HCT116 (cell line): Measurements from ENCODE around the gene DPM2. TPM values are rescaled to one million over a fixed set of nuclear protein-coding genes. Genes with fewer than 3 reads are reported as not detected.

Source experiments
- ATAC-seq: fragments of 200-7000 bp; cut with Tn5 transposase; 2 replicates; pipeline ENCODE4 v1.9.1; 2020; ENCODE audit warnings: mild to moderate bottlenecking, moderate library complexity
- BruUV-seq: library from RNA; stranded (reverse); fragments of 400-500 nt; replicated peaks from 2 replicates; lab custom pipeline; 2021; lab: Mats Ljungman, UMichigan
- CTCF ChIA-PET: fragments of 300-600 bp; sonication (Branson Sonifier 250); formaldehyde crosslinking; loops from one replicate; lab custom pipeline; 2021; ENCODE audit warnings: antibody characterized with exemption; lab: Charles Lee
- POLR2A ChIA-PET: fragments of 300-600, 350-600 bp; sonication (Branson Sonifier 250); formaldehyde crosslinking; loops from one replicate; lab custom pipeline; 2021; ENCODE audit warnings: antibody characterized with exemption; lab: Charles Lee
- RAD21 ChIA-PET, 2 experiments: fragments of 300-600 bp; sonication (Branson Sonifier 250); formaldehyde crosslinking; loops; one replicate each; lab custom pipeline; 2023; ENCODE audit warnings: low total read pairs in 2 of 2; ENCODE audit not compliant: uncharacterized antibody in 2 of 2, unreplicated experiment in 2 of 2, low non-redundant PET in 1 of 2; lab: Charles Lee
- DNase-seq: peaks from one replicate; pipeline ENCODE4 v3.0.0-alpha.2; 2010; ENCODE audit warnings: low read depth, low spot score
- H2AFZ ChIP-seq: fragments of 200-600 bp; shearing (Covaris generic), sonication (generic); 2 replicates; pipeline ENCODE4 v1.6.1; 2017; ENCODE audit warnings: low read depth, mixed run types, mixed read lengths, antibody characterized with exemption, low read length; ENCODE audit not compliant: poor library complexity, severe bottlenecking
- H3K27ac ChIP-seq: 2 replicates; pipeline ENCODE4 v1.5.1; 2012; ENCODE audit warnings: low read depth, low read length
- H3K27me3 ChIP-seq: fragments of 200-600 bp; sonication (generic); 2 replicates; pipeline ENCODE4 v1.6.1; 2016; ENCODE audit warnings: mixed run types, low read length, mixed read lengths; ENCODE audit not compliant: insufficient read depth
- H3K36me3 ChIP-seq, 2 experiments: fragments of 200-500 bp in 1 of 2; fragments of 200-600 bp in 1 of 2; sonication (Bioruptor generic) in 1 of 2; sonication (generic) in 1 of 2; 2 replicates each; pipeline versions ENCODE4 v1.5.1 to v1.6.1; 2014 to 2016; ENCODE audit warnings: low read length in 2 of 2, inconsistent platforms in 1 of 2, mixed read lengths in 1 of 2, mixed run types in 1 of 2; ENCODE audit not compliant: insufficient read depth in 2 of 2, control insufficient read depth in 1 of 2
- H3K4me1 ChIP-seq, 2 experiments: fragments of 200-600 bp in 1 of 2; sonication (generic) in 1 of 2; 2 replicates each; pipeline versions ENCODE4 v1.5.1 to v1.6.1; 2012 to 2017; ENCODE audit warnings: low read length in 2 of 2, inconsistent platforms in 1 of 2, mild to moderate bottlenecking in 1 of 2, mixed read lengths in 1 of 2, mixed run types in 1 of 2, moderate library complexity in 1 of 2; ENCODE audit not compliant: insufficient read depth in 2 of 2, control insufficient read depth in 1 of 2
- H3K4me2 ChIP-seq: fragments of 200-600 bp; sonication (generic); 2 replicates; pipeline ENCODE4 v1.6.1; 2017; ENCODE audit warnings: mixed run types, low read length, mixed read lengths
- H3K4me3 ChIP-seq, 2 experiments: fragments of 200-600 bp in 1 of 2; sonication (generic) in 1 of 2; replicated peaks in 1 of 2; 2 replicates each; pipeline ENCODE4 v1.5.1; 2011 to 2016; ENCODE audit warnings: low read length in 2 of 2, control low read depth in 1 of 2, low read depth in 1 of 2, mild to moderate bottlenecking in 1 of 2, mixed read lengths in 1 of 2, mixed run types in 1 of 2
- H3K79me2 ChIP-seq: fragments of 200-600 bp; sonication (generic); 2 replicates; pipeline ENCODE4 v1.6.1; 2017; ENCODE audit warnings: mild to moderate bottlenecking, mixed run types, low read length, moderate library complexity, mixed read lengths; ENCODE audit not compliant: insufficient read depth
- H3K9ac ChIP-seq: fragments of 200-600 bp; sonication (generic); 2 replicates; pipeline ENCODE4 v1.6.1; 2016; ENCODE audit warnings: low read length, mixed read lengths
- H3K9me2 ChIP-seq: fragments of 200-600 bp; sonication (generic), shearing (Covaris generic); 2 replicates; pipeline ENCODE4 v1.6.1; 2017; ENCODE audit warnings: mixed run types, mild to moderate bottlenecking, moderate library complexity; ENCODE audit not compliant: insufficient read depth
- H3K9me3 ChIP-seq, 2 experiments: fragments of 200-500 bp in 1 of 2; fragments of 200-600 bp in 1 of 2; sonication (Bioruptor generic) in 1 of 2; sonication (generic) in 1 of 2; 2 replicates each; pipeline ENCODE4 v1.6.1; 2014 to 2017; ENCODE audit warnings: low read length in 2 of 2, mixed read lengths in 2 of 2, inconsistent platforms in 1 of 2, low read depth in 1 of 2, mild to moderate bottlenecking in 1 of 2, mixed run types in 1 of 2, moderate library complexity in 1 of 2; ENCODE audit not compliant: control insufficient read depth in 1 of 2, insufficient read depth in 1 of 2
- H4K20me1 ChIP-seq: fragments of 200-600 bp; sonication (generic), shearing (Covaris generic); 2 replicates; pipeline ENCODE4 v1.6.1; 2017; ENCODE audit warnings: mixed run types, mild to moderate bottlenecking, moderate library complexity; ENCODE audit not compliant: insufficient read depth
- CBX3 ChIP-seq: IDR thresholded peaks from 2 replicates; pipeline ENCODE4 v1.6.1; 2012; ENCODE audit warnings: low read depth
- CEBPB ChIP-seq: IDR thresholded peaks from 2 replicates; pipeline ENCODE4 v1.6.1; 2012; ENCODE audit warnings: low read depth
- EGR1 ChIP-seq: IDR thresholded peaks from 2 replicates; pipeline ENCODE4 v1.6.1; 2012; ENCODE audit warnings: low read depth
- ELF1 ChIP-seq: IDR thresholded peaks from 2 replicates; pipeline ENCODE4 v1.6.1; 2012; ENCODE audit warnings: low read depth, borderline replicate concordance
- EZH2 ChIP-seq: fragments of 200-600 bp; sonication (generic); IDR thresholded peaks from 2 replicates; pipeline ENCODE4 v1.6.1; 2017; ENCODE audit warnings: antibody characterized with exemption, mixed run types
- EZH2phosphoT487 ChIP-seq: fragments of 200-600 bp; IDR thresholded peaks from 2 replicates; pipeline ENCODE4 v1.6.1; 2018; ENCODE audit warnings: antibody characterized with exemption, borderline replicate concordance
- FOSL1 ChIP-seq: IDR thresholded peaks from 2 replicates; pipeline ENCODE4 v1.6.1; 2012; ENCODE audit warnings: low read depth
- JUND ChIP-seq: IDR thresholded peaks from 2 replicates; pipeline ENCODE4 v1.6.1; 2012
- POLR2A ChIP-seq: IDR thresholded peaks from 2 replicates; pipeline ENCODE4 v1.7.0; 2011; ENCODE audit warnings: borderline replicate concordance; ENCODE audit not compliant: insufficient read depth, insufficient read length; ENCODE audit errors: extremely low read depth
- POLR2AphosphoS5 ChIP-seq: IDR thresholded peaks from 2 replicates; pipeline ENCODE4 v1.6.1; 2011; ENCODE audit warnings: mild to moderate bottlenecking, low read depth, low read length, moderate library complexity
- RAD21 ChIP-seq: IDR thresholded peaks from 2 replicates; pipeline ENCODE4 v1.6.1; 2012; ENCODE audit warnings: low read depth, mild to moderate bottlenecking
- TCF7L2 ChIP-seq: IDR thresholded peaks from 2 replicates; pipeline ENCODE4 v1.7.0; 2011; ENCODE audit warnings: borderline replicate concordance, inconsistent platforms; ENCODE audit not compliant: insufficient read depth, insufficient read length; ENCODE audit errors: extremely low read depth
- YY1 ChIP-seq: IDR thresholded peaks from 2 replicates; pipeline ENCODE4 v1.6.1; 2011; ENCODE audit warnings: low read length, low read depth, moderate library complexity, mild to moderate bottlenecking; ENCODE audit not compliant: insufficient replicate concordance; ENCODE audit errors: extremely low read depth
- ZNF274 ChIP-seq: fragments of 200-500 bp; sonication (Bioruptor generic); IDR thresholded peaks from 2 replicates; pipeline ENCODE4 v1.6.1; 2014; ENCODE audit warnings: mild to moderate bottlenecking, low read depth, low read length, inconsistent platforms
- intact Hi-C: fragments of 100-400 bp; cut with micrococcal nuclease; formaldehyde crosslinking; loops from 2 replicates; pipeline ENCODE4 v1.10.0; 2022
- total RNA-seq: library from RNA; stranded (reverse); gene quantifications from one replicate; pipeline ENCODE4 v1.2.1, GENCODE V29; 2021; ENCODE audit not compliant: unreplicated experiment
- TF ChIP-seq, protein P1 (sequence below), 3 experiments: fragments of 200-600 bp in 1 of 3; sonication (generic) in 1 of 3; IDR thresholded peaks in 2 of 3; conservative IDR thresholded peaks in 1 of 3; 2 replicates each; pipeline ENCODE4 v1.5.1; 2012 to 2017; ENCODE audit warnings: low read depth in 2 of 3, low read length in 2 of 3, antibody characterized with exemption in 1 of 3, borderline replicate concordance in 1 of 3, control low read depth in 1 of 3, mild to moderate bottlenecking in 1 of 3, mixed read lengths in 1 of 3, mixed run types in 1 of 3, moderate library complexity in 1 of 3; ENCODE audit not compliant: insufficient read depth in 1 of 3
- TF ChIP-seq, protein P2 (sequence below): IDR thresholded peaks from 2 replicates; pipeline ENCODE4 v1.6.1; 2012
- TF ChIP-seq, protein P3 (sequence below): IDR thresholded peaks from 2 replicates; pipeline ENCODE4 v1.6.1; 2012; ENCODE audit warnings: low read depth
- TF ChIP-seq, protein P4 (sequence below): IDR thresholded peaks from 2 replicates; pipeline ENCODE4 v1.6.1; 2011; ENCODE audit warnings: mild to moderate bottlenecking, low read length, moderate library complexity; ENCODE audit not compliant: insufficient replicate concordance; ENCODE audit errors: extremely low read depth
- TF ChIP-seq, protein P5 (sequence below): IDR thresholded peaks from 2 replicates; pipeline ENCODE4 v1.6.1; 2012

The DPM2 gene
- total RNA-seq, 1 experiment from 2014 or later, result 54.6 TPM

DNA sequence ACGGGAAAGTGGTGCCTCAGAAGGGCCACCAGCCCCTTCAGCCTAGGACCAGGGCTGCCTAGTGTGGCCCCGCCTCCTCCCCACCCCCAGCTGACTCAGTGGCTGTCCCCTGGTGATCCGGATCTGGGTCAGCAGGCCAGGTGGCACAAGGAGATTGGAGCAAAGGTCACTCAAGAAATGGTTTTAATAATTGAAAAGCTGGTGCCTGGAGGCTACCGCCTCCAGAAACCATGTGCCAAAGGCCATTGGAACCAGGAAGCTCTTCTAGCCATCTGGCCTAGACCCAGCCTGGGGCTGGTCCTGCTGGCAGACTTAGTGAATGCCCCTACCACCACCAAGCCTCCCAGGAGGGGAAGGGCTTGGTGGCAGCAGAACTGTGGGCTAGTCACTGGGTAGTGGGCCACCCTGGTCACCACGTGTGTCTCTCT lies 22.3 kb downstream of the DPM2 start:
- Histone ChIP-seq H3K9ac (peak overlapping the region; percentile 86), H3K79me2 (peaks cover 18% of the 10 kb centered on the region), H2AFZ (no peak overlapping the region), H3K4me3 (no peak overlapping the region), H3K36me3 (peaks cover 0 to 16% of the 10 kb centered on the region in 2 experiments; a peak in 2 of 4 replicates), H3K27ac (peak overlapping the region; percentile 49; the same call in 1 of the 2 replicates), H4K20me1 (no peaks in the 10 kb centered on the region), H3K27me3 (no peaks in the 10 kb centered on the region), H3K9me3 (no peaks in the 10 kb centered on the region), H3K4me1 (peaks cover 43 to 54% of the 10 kb centered on the region in 2 experiments), H3K9me2 (no peaks in the 10 kb centered on the region), H3K4me2 (peak overlapping the region; percentile 95)
- TF ChIP-seq, protein P1, sequence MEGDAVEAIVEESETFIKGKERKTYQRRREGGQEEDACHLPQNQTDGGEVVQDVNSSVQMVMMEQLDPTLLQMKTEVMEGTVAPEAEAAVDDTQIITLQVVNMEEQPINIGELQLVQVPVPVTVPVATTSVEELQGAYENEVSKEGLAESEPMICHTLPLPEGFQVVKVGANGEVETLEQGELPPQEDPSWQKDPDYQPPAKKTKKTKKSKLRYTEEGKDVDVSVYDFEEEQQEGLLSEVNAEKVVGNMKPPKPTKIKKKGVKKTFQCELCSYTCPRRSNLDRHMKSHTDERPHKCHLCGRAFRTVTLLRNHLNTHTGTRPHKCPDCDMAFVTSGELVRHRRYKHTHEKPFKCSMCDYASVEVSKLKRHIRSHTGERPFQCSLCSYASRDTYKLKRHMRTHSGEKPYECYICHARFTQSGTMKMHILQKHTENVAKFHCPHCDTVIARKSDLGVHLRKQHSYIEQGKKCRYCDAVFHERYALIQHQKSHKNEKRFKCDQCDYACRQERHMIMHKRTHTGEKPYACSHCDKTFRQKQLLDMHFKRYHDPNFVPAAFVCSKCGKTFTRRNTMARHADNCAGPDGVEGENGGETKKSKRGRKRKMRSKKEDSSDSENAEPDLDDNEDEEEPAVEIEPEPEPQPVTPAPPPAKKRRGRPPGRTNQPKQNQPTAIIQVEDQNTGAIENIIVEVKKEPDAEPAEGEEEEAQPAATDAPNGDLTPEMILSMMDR (IDR thresholded peaks at IDR 0.05 in 2 of 3, conservative IDR thresholded peaks at IDR 0.05 in 1 of 3; ENCODE audit: borderline replicate concordance in 1 of 3, insufficient read depth in 1 of 3, low read depth in 2 of 3, low read length in 2 of 3), result no peak
- TF ChIP-seq EZH2phosphoT487 (no peak), ZNF274 (no peak), JUND (no peak), POLR2A (no peak), ELF1 (no peak), FOSL1 (no peak), RAD21 (no peak), CEBPB (no peak), CBX3 (no peak), YY1 (no peak), TCF7L2 (no peak), POLR2AphosphoS5 (no peak), EZH2 (no peak), EGR1 (no peak)
- TF ChIP-seq, protein P2, sequence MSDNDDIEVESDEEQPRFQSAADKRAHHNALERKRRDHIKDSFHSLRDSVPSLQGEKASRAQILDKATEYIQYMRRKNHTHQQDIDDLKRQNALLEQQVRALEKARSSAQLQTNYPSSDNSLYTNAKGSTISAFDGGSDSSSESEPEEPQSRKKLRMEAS, result no peak
- TF ChIP-seq, protein P3, sequence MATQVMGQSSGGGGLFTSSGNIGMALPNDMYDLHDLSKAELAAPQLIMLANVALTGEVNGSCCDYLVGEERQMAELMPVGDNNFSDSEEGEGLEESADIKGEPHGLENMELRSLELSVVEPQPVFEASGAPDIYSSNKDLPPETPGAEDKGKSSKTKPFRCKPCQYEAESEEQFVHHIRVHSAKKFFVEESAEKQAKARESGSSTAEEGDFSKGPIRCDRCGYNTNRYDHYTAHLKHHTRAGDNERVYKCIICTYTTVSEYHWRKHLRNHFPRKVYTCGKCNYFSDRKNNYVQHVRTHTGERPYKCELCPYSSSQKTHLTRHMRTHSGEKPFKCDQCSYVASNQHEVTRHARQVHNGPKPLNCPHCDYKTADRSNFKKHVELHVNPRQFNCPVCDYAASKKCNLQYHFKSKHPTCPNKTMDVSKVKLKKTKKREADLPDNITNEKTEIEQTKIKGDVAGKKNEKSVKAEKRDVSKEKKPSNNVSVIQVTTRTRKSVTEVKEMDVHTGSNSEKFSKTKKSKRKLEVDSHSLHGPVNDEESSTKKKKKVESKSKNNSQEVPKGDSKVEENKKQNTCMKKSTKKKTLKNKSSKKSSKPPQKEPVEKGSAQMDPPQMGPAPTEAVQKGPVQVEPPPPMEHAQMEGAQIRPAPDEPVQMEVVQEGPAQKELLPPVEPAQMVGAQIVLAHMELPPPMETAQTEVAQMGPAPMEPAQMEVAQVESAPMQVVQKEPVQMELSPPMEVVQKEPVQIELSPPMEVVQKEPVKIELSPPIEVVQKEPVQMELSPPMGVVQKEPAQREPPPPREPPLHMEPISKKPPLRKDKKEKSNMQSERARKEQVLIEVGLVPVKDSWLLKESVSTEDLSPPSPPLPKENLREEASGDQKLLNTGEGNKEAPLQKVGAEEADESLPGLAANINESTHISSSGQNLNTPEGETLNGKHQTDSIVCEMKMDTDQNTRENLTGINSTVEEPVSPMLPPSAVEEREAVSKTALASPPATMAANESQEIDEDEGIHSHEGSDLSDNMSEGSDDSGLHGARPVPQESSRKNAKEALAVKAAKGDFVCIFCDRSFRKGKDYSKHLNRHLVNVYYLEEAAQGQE, result no peak
- TF ChIP-seq, protein P4, sequence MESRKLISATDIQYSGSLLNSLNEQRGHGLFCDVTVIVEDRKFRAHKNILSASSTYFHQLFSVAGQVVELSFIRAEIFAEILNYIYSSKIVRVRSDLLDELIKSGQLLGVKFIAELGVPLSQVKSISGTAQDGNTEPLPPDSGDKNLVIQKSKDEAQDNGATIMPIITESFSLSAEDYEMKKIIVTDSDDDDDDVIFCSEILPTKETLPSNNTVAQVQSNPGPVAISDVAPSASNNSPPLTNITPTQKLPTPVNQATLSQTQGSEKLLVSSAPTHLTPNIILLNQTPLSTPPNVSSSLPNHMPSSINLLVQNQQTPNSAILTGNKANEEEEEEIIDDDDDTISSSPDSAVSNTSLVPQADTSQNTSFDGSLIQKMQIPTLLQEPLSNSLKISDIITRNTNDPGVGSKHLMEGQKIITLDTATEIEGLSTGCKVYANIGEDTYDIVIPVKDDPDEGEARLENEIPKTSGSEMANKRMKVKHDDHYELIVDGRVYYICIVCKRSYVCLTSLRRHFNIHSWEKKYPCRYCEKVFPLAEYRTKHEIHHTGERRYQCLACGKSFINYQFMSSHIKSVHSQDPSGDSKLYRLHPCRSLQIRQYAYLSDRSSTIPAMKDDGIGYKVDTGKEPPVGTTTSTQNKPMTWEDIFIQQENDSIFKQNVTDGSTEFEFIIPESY, result no peak
- TF ChIP-seq, protein P5, sequence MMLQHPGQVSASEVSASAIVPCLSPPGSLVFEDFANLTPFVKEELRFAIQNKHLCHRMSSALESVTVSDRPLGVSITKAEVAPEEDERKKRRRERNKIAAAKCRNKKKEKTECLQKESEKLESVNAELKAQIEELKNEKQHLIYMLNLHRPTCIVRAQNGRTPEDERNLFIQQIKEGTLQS, result no peak
- CTCF ChIA-PET, result interaction anchor here (2.0 kb wide), 1 partner anchor 45 kb away, joined by 4 read pairs; no protein-coding TSS in a partner anchor
- intact Hi-C loops, result loop anchor here (5.0 kb wide), 2 partner anchors 128 to 353 kb away; partner anchors contain the start of gene CDK9
- DNase-seq (no peak), ATAC-seq (no peak)
- POLR2A ChIA-PET, result interaction anchor here (1.0 kb wide), 1 partner anchor 9 kb away, joined by 3 read pairs; no protein-coding TSS in a partner anchor
- no TSS peak for BruUV-seq
- RAD21 ChIA-PET, result interaction anchor here in 1 of 2 experiments (0.7 kb wide), 1 partner anchor 89 kb away, joined by 3 read pairs; no protein-coding TSS in a partner anchor
